ENCODE data around the gene CRIP3.

CRIP3 gene

GRCh38 chr6:43287717-43288679 lies 20.6 kb downstream of the CRIP3 start:
- no peak for DNase-seq

GRCh38 chr6:43286980-43287716 lies 21.5 kb downstream of the CRIP3 start:
- peak in 8 of 14 donors; percentile 7 to 36 (median 18) for DNase-seq

- DNase-seq = no peak
Observed at GRCh38 chr6:43286456-43286979, 22.1 kb downstream of the CRIP3 start.

- no peak for DNase-seq
Observed at GRCh38 chr6:43285832-43286231, 22.8 kb downstream of the CRIP3 start.

GRCh38 chr6:43284991-43285781 lies 23.4 kb downstream of the CRIP3 start:
- DNase-seq = no peak

- DNase-seq = no peak
Observed at GRCh38 chr6:43283905-43284304, 24.7 kb downstream of the CRIP3 start.

GRCh38 chr6:43283514-43283901 lies 25.1 kb downstream of the CRIP3 start:
- no peak for DNase-seq

GRCh38 chr6:43282636-43283513 lies 25.8 kb downstream of the CRIP3 start:
- DNase-seq = no peak

- no peak for DNase-seq
Observed at GRCh38 chr6:43282060-43282459, 26.6 kb downstream of the CRIP3 start.

GRCh38 chr6:43280234-43280633 lies 28.4 kb downstream of the CRIP3 start:
- no peak for DNase-seq

- DNase-seq = no peak
Observed at GRCh38 chr6:43278524-43279078, 30.0 kb downstream of the CRIP3 start.

- DNase-seq = no peak
Observed at GRCh38 chr6:43277643-43278523, 30.7 kb downstream of the CRIP3 start.

GRCh38 chr6:43277306-43277642 lies 31.4 kb downstream of the CRIP3 start:
- DNase-seq = no peak

GRCh38 chr6:43276577-43277305 lies 31.9 kb downstream of the CRIP3 start:
- no peak for DNase-seq

GRCh38 chr6:43275801-43276576 lies 32.6 kb downstream of the CRIP3 start:
- no peak for DNase-seq

GRCh38 chr6:43274916-43275597 lies 33.6 kb downstream of the CRIP3 start:
- DNase-seq = no peak

GRCh38 chr6:43274127-43274915 lies 34.3 kb downstream of the CRIP3 start:
- no peak for DNase-seq
